ENCODE measurements around the gene PCDHGA1.
A peak's percentile ranks its signal among the peaks of the same experiment; 100 is the strongest.
"Not testable (repeated sequence)": the region's sequence is repeated elsewhere in the genome, so short reads cannot be mapped to it uniquely, and the experiment has no call there.

Gene PCDHGA1

GRCh38 chr5:141409598-141410306 is 79.4 kb downstream of the PCDHGA1 start:
- no peak for DNase-seq (ENCODE audit: low read depth in 2 of 2)

- no peak for DNase-seq (ENCODE audit: low read depth in 2 of 2)
Measured at GRCh38 chr5:141411575-141411974, 81.3 kb downstream of the PCDHGA1 start.

GRCh38 chr5:141412854-141413539 is 82.7 kb downstream of the PCDHGA1 start, which contains the start of gene PCDHGA10:
TSS of gene PCDHGA10 (plus strand) at chr5:141412987. CDS start at chr5:141413176, 189 bp downstream.
- no peak for DNase-seq (ENCODE audit: low read depth in 2 of 2)

GRCh38 chr5:141413540-141414069 is 83.3 kb downstream of the PCDHGA1 start:
- DNase-seq (ENCODE audit: low read depth in 2 of 2): no peak

- DNase-seq (ENCODE audit: low read depth in 2 of 2): not testable (repeated sequence)
Measured at GRCh38 chr5:141414548-141415274, 84.4 kb downstream of the PCDHGA1 start.

GRCh38 chr5:141415275-141415618 is 84.9 kb downstream of the PCDHGA1 start:
- DNase-seq (ENCODE audit: low read depth in 2 of 2): not testable (repeated sequence)

GRCh38 chr5:141417494-141418172 is 87.3 kb downstream of the PCDHGA1 start, which contains the start of gene PCDHGB7:
TSS of gene PCDHGB7 (plus strand) at chr5:141417677. CDS start at chr5:141417860, 183 bp downstream.
- DNase-seq (ENCODE audit: low read depth in 2 of 2): peak; percentile 42 to 50

- no peak for DNase-seq (ENCODE audit: low read depth in 2 of 2)
Measured at GRCh38 chr5:141419074-141419880, 89.0 kb downstream of the PCDHGA1 start.

GRCh38 chr5:141420855-141421488 is 90.7 kb downstream of the PCDHGA1 start, which contains the start of gene PCDHGA11:
TSS of gene PCDHGA11 (plus strand) at chr5:141421051. CDS start at chr5:141421228, 177 bp downstream.
- no peak for DNase-seq (ENCODE audit: low read depth in 2 of 2)

- no peak for DNase-seq (ENCODE audit: low read depth in 2 of 2)
Measured at GRCh38 chr5:141421489-141421855, 91.2 kb downstream of the PCDHGA1 start.

- no peak for DNase-seq (ENCODE audit: low read depth in 2 of 2)
Measured at GRCh38 chr5:141422742-141423291, 92.5 kb downstream of the PCDHGA1 start.

GRCh38 chr5:141427783-141428426 is 97.6 kb downstream of the PCDHGA1 start:
- DNase-seq (ENCODE audit: low read depth in 2 of 2): no peak

- DNase-seq (ENCODE audit: low read depth in 2 of 2): no peak
Measured at GRCh38 chr5:141430332-141431113, 100.2 kb downstream of the PCDHGA1 start, which contains the start of gene PCDHGA12. TSS of gene PCDHGA12 (plus strand) at chr5:141430507. CDS start at chr5:141430760, 253 bp downstream.

- DNase-seq (ENCODE audit: low read depth in 2 of 2): no peak
Measured at GRCh38 chr5:141431286-141431685, 101.0 kb downstream of the PCDHGA1 start.

- DNase-seq (ENCODE audit: low read depth in 2 of 2): not testable (repeated sequence)
Measured at GRCh38 chr5:141432308-141432707, 102.0 kb downstream of the PCDHGA1 start.

GRCh38 chr5:141432726-141433125 is 102.4 kb downstream of the PCDHGA1 start:
- not testable (repeated sequence) for DNase-seq (ENCODE audit: low read depth in 2 of 2)

GRCh38 chr5:141434006-141434405 is 103.7 kb downstream of the PCDHGA1 start:
- DNase-seq (ENCODE audit: low read depth in 2 of 2): no peak

- no peak for DNase-seq (ENCODE audit: low read depth in 2 of 2)
Measured at GRCh38 chr5:141437221-141437620, 106.9 kb downstream of the PCDHGA1 start.

Measured in stimulated activated CD8-positive, alpha-beta memory T cell treated with anti-CD3 and anti-CD28 coated beads, Interleukin-15, amount 100 ng/mL, for 48 hours (primary cell).